Pancreas (tissue), 10 donors: Measurements from ENCODE around the gene SEC14L5. TPM values are rescaled to one million over a fixed set of nuclear protein-coding genes. Genes with fewer than 3 reads are reported as not detected.

Source experiments
- ATAC-seq, 4 donors: fragments of 200-7000 bp; cut with Tn5 transposase; one replicate each; pipeline versions ENCODE4 v1.8.0 to v1.9.1; 2020; ENCODE audit warnings: mild to moderate bottlenecking in 4 of 4, moderate library complexity in 4 of 4
- DNase-seq, 6 donors: peaks; one replicate each; pipeline ENCODE4 v3.0.0-alpha.2; 2020
- FAIRE-seq: peaks from 2 replicates; lab custom pipeline; 2012; peaks lifted over from hg19 to GRCh38; lab: Jason Lieb, UNC
- H3K27ac ChIP-seq, 4 donors: fragments of 200-600 bp; sonication (generic); 1 replicate in 3 of 4; 2 replicates in 1 of 4; pipeline versions ENCODE4 v1.5.0 to v1.8.0; 2020
- H3K27me3 ChIP-seq, 4 donors: fragments of 200-600 bp; one replicate each; pipeline ENCODE4 v1.8.0; 2021
- H3K36me3 ChIP-seq, 3 donors: fragments of 200-600 bp; sonication (generic) in 1 of 3; one replicate each; pipeline versions ENCODE4 v1.5.0 to v1.8.0; 2020 to 2021
- H3K4me1 ChIP-seq, 3 donors: fragments of 200-600 bp; one replicate each; pipeline ENCODE4 v1.8.0; 2021
- H3K4me3 ChIP-seq, 4 donors: fragments of 200-600 bp; sonication (generic) in 2 of 4; one replicate each; pipeline versions ENCODE4 v1.5.0 to v1.8.0; 2020 to 2021
- H3K9me3 ChIP-seq, 4 donors: fragments of 200-600 bp; one replicate each; pipeline ENCODE4 v1.8.0; 2021
- CTCF ChIP-seq, 4 donors: fragments of 200-600 bp; sonication (generic) in 3 of 4; IDR thresholded peaks; one replicate each; pipeline versions ENCODE4 v1.5.0 to v1.8.0; 2021; ENCODE audit warnings: antibody characterized with exemption in 4 of 4
- WGBS, 2 donors: extraction: QIAGEN DNeasy Blood & Tissue Kit; methylation state at CpG; one replicate each; pipeline ENCODE4 v1.1.7; 2013; 5-methylcytosine and 5-hydroxymethylcytosine counted together
- intact Hi-C, 3 donors: fragments of 100-400 bp; cut with DNase I; formaldehyde crosslinking; loops; one replicate each; pipeline versions ENCODE4 v1.11.1 to v1.14.2; 2022
- polyA plus RNA-seq, 2 donors: library from polyadenylated mRNA; stranded (reverse); fragments of 200-250 nt; gene quantifications; one replicate each; pipeline ENCODE4 v1.2.3, GENCODE V29; 2013
- total RNA-seq, 6 donors: library from RNA; stranded (reverse); fragmentation: NEBNext Ultra II Directional in 4 of 6; extraction: Animal tissue kit (Norgen Biotek cat#: 25700) in 4 of 6; gene quantifications; one replicate each; pipeline versions ENCODE4 v1.2.1 to v1.2.4, GENCODE V29; 2021 to 2023
- donor health status: healthy with polysubstance abuse.
- donor health status: DM: no; HTN: no; CAD: no; lungs with moderate emphysema.
- donor health status: DM: no; HTN: no; CAD: no.
- donor health status: control.
- donor health status: control.
- donor health status: Bipolar disorder and iron deficiency.
- donor health status: DM: yes; HTN: yes; CAD: no.
- donor health status: DM: no; HTN: no; CAD: no.
- donor health status: DM: no; HTN: no; CAD: no.
- donor health status: DM: yes; HTN: yes; CAD: no.

Gene SEC14L5
- total and polyA plus RNA-seq, 8 donors, result 0.22 to 0.79 (median 0.51) TPM

- intact Hi-C loops, result no loop called here
- H3K9me3 ChIP-seq, result no peaks in the 10 kb centered on the region
- DNase-seq (peak; percentile 81 to 94 (median 88)), ATAC-seq (peak; percentile 82 to 90 (median 86)), FAIRE-seq (no peak)
- WGBS, 2 donors, result 0% methylated on average over 90 to 104 of the region's 104 CpGs
- H3K4me1 ChIP-seq, result peaks cover 14 to 31% (median 21%) of the 10 kb centered on the region in 3 donors
- no peaks in the 10 kb centered on the region for H3K36me3 ChIP-seq
- peak within 1 kb of the TSS; percentile 74 to 97 (median 92) for H3K4me3 ChIP-seq
- peak within 1 kb of the TSS; percentile 9 to 88 (median 56) for H3K27ac ChIP-seq
- no peak for TF ChIP-seq CTCF (IDR thresholded peaks at IDR 0.05)
- no peaks in the 10 kb centered on the region for H3K27me3 ChIP-seq
Observed at GRCh38 chr16:5033256-5034166, 75.4 kb downstream of the SEC14L5 start, which contains the start of gene NAGPA. TSS of gene NAGPA (minus strand) at chr16:5033935. CDS start at chr16:5033914, 21 bp downstream.

GRCh38 chr16:5034167-5034523 is 76.0 kb downstream of the SEC14L5 start:
- H3K36me3 ChIP-seq, result no peaks in the 10 kb centered on the region
- FAIRE-seq, result no peak

GRCh38 chr16:5035909-5036227 is 77.7 kb downstream of the SEC14L5 start:
- ATAC-seq (peak in 1 of 4 donors; percentile 3), FAIRE-seq (no peak), DNase-seq (no peak)
- Histone ChIP-seq H3K27me3 (no peaks in the 10 kb centered on the region), H3K4me3 (no peak overlapping the region), H3K27ac (peak overlapping the region; percentile 44 to 88 (median 70)), H3K4me1 (peaks cover 14 to 31% (median 21%) of the 10 kb centered on the region in 3 donors), H3K9me3 (no peaks in the 10 kb centered on the region), H3K36me3 (no peaks in the 10 kb centered on the region)
- intact Hi-C loops, result no loop called here
- whole genome bisulfite sequencing, 2 donors, result 83 to 88% methylated on average over 1 of the region's 1 CpG
- no peak for TF ChIP-seq CTCF (IDR thresholded peaks at IDR 0.05)

More at GRCh38 chr16:5034167-5034523, 76.0 kb downstream of the SEC14L5 start:
- Histone ChIP-seq H3K4me1 (peaks cover 14 to 31% (median 21%) of the 10 kb centered on the region in 3 donors), H3K4me3 (peak overlapping the region; percentile 74 to 97 (median 92)), H3K27me3 (no peaks in the 10 kb centered on the region), H3K9me3 (no peaks in the 10 kb centered on the region), H3K27ac (peak overlapping the region; percentile 9 to 88 (median 56))
- TF ChIP-seq CTCF (IDR thresholded peaks at IDR 0.05), result no peak
- DNase-seq, result no peak
- intact Hi-C loops, result no loop called here
- WGBS, 2 donors, result 3 to 5% methylated on average over 2 of the region's 2 CpGs
- no peak for ATAC-seq

- Histone ChIP-seq H3K36me3 (no peaks in the 10 kb centered on the region), H3K4me3 (no peak overlapping the region), H3K9me3 (no peaks in the 10 kb centered on the region), H3K27me3 (no peaks in the 10 kb centered on the region), H3K27ac (peak overlapping the region; percentile 44 to 88 (median 70)), H3K4me1 (peaks cover 14 to 31% (median 21%) of the 10 kb centered on the region in 3 donors)
- no peak for FAIRE-seq
- WGBS, 2 donors, result 47 to 49% methylated on average over 12 of the region's 12 CpGs
- no peak for DNase-seq
- intact Hi-C loops, result no loop called here
- peak in 1 of 4 donors; percentile 2 for ATAC-seq
- TF ChIP-seq CTCF (IDR thresholded peaks at IDR 0.05), result no peak
Observed at GRCh38 chr16:5036228-5037156, 78.4 kb downstream of the SEC14L5 start.
